Smooth muscle cell of the brain vasculature (primary cell): ENCODE results near the gene LCN12.

Source experiments
- DNase-seq: peaks from one replicate; pipeline ENCODE4 v3.0.0-alpha.2; 2012; ENCODE audit warnings: low read depth, low spot score

LCN12 gene

DNA sequence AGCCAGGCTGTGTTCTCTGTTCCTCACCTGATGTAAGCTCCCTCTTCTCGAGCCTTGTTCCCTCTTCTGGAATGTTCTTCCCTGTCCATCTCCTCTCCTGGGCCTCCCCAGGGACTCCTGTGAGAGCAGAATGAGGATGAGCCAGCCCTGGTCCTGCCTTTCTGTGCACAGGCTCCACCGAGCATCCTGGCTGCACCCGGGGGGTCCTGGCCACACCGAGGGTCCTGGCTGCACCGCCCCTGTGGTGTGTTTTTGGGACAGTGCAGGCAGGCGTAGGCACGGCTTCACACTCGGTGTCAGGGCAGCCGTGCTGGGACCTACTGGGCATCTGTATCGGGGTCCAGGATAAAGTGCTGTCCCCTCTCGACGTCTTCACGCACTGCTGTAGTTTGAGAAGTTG is 25.3 kb upstream of the LCN12 start:
- DNase-seq, result no peak

- no peak for DNase-seq
These were observed 24.5 kb upstream of the LCN12 start for GRCh38 chr9:136927343-136928271.

- DNase-seq, result no peak
These were observed 23.5 kb upstream of the LCN12 start for GRCh38 chr9:136928591-136928990.

GRCh38 chr9:136930014-136930413 is 22.1 kb upstream of the LCN12 start:
- no peak for DNase-seq

DNA sequence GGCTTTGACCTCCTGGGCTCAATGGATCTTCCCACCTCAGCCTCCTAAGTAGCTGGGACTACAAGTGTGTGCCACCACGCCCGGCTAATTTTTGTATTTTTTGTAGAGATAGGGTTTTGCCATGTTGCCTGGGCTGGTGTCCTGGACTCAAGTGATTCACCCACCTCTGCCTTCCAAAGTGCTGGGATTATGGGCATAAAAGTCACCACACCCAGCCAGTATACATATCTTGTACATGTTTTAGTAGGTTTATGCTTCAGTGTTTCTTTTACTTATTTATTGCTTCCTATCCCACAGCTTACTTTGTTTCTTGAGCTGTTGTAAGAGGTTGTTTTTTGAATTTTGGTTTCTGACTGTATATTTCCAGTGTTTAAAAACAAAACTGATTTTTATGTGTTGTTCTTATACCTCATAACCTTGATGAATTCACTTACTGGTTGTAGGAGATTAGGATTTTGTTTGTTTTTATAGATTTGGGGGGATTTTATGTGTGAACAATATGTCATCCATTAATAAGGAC is 20.4 kb upstream of the LCN12 start:
- DNase-seq, result no peak

GRCh38 chr9:136934277-136934676 is 17.8 kb upstream of the LCN12 start:
- DNase-seq, result no peak

- DNase-seq, result no peak
These were observed 16.4 kb upstream of the LCN12 start for GRCh38 chr9:136935651-136936050.

- no peak for DNase-seq
These were observed 15.4 kb upstream of the LCN12 start for GRCh38 chr9:136936645-136937170.

- DNase-seq, result no peak
These were observed 14.7 kb upstream of the LCN12 start for GRCh38 chr9:136937186-136938001.

GRCh38 chr9:136939431-136939995 is 12.6 kb upstream of the LCN12 start:
- DNase-seq, result no peak

DNA sequence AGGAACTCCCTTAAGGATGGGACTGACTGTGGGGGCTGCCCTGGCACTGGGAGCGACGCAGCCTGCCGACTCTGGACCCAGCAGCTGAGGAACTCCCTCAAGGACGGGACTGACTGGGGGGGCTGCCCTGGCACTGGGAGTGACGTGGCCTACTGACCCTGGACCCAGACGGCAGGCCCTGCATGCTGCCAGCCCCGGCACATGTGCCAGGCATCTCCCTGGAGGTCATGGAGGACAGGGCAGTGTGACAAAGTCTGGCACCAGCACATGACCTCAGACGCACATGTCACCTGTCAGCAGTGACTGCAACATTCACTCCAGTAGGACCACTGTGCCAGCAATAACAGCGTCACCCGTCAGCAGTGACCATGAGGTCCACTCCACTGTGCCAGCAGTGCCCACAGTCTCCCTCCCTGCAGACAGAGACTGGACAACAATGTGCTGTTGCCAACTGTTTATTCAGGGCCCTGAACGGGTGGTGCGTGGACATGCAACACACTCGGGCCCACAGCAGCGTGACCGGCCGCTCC is 12.0 kb upstream of the LCN12 start:
- no peak for DNase-seq

- no peak for DNase-seq
These were observed 11.4 kb upstream of the LCN12 start for GRCh38 chr9:136940526-136941230.

DNA sequence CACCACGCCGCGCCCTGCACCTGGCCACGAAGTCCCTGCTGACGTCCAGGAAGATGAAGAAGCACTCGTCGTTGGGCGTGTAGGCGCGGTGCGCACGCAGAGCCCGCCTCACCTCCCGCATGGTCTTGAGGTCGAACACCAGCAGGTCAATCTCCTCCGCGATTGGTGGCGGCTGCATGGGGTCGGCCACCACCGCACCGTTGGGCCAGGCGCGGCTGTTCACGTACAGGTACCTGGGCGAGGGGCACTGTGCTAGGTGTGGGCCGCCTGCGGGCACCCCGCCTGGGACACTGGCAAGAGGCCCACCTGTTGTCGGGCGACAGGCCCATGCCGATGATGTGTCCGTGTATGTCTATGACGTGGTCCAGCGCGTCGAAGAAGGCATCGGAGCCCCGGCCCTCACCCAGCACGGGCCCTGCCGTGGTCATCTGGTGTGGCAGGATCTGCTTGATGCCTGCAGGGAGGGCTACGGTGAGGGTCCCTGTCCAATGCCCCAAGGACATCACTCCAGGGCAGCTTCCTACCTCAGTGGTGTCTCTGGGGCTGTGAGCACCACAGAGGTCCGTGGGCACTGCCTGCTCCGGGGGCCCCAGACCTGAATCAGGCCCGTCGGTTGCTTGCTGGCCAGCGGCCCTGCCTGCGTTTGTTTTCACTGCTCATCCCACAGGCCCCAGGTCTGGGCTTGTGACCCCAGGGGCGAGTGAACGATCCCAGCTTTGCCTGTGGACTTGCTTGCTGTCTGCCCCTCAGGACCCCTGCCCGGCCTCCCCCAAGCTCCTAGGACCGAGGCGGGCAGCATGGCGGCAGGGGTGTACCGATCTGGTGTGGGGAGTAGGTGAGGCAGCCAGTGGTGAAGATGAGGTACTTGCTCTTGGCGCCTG is 10.6 kb upstream of the LCN12 start:
- DNase-seq, result no peak

- DNase-seq, result no peak
These were observed 9.8 kb upstream of the LCN12 start for GRCh38 chr9:136942112-136942880.

DNA sequence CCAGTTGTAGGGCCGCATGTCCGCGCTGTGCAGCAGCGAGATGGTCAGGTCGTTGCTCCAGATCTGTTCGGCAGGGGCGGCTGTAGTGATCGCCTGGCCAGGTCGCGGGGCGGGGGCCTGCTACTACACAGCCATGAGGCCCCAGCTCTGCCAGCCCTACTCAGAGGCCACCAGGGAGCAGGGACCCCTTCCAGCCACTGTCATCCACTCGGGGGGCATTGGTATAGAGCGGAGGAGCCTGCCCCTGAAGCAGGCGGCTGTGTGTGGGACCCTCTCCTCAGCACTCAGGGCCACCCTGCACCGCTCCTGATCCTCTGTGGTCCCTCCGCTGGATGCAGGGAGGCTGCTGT is 9.2 kb upstream of the LCN12 start:
- DNase-seq, result no peak

- no peak for DNase-seq
These were observed 8.5 kb upstream of the LCN12 start for GRCh38 chr9:136943291-136944211.

GRCh38 chr9:136944212-136944518 is 7.9 kb upstream of the LCN12 start:
- no peak for DNase-seq
